ENCODE results near the gene MYH16.
"Not testable (repeated sequence)": the region's sequence is repeated elsewhere in the genome, so short reads cannot be mapped to it uniquely, and the experiment has no call there.

The MYH16 gene

DNA sequence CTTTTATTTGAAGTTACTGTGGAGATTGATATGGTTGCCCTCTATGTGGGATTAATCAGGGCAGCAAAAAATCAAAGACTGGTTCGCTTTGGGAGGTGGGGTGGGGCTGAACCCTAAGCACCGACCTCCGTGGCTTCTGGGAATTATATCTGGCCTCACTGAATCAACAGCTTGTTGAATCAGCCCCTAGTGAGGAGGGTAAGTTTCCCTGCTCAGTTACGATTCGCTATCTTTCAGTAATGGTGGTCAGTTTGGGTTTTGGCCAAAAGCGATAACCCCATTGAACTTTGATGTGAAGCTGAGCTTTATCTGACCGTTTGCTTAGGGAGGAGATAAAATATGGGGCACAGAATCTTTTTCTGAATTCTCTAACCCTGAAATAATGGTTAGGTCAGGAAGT, 36.5 kb downstream of the MYH16 start:
- no peak for DNase-seq

DNA sequence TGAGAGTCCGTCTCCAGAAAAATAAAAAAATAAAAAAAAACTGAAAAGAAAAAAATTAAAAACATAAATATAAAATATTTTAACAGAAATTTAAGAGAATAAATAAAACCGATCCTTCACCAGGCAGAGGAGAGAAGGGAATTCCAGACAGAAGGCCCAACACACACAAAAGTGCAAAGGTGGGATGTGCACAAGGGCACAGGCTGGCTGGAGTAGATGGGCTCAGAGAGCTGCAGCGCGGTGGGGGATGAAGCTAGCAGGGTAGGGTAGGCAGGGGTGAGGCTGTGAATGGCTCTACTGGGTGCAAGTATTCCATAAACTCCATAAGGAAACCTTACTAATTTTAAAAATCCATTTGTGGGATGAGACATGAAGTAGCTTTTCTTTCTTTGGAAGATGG, 37.4 kb downstream of the MYH16 start:
- DNase-seq, result no peak

DNA sequence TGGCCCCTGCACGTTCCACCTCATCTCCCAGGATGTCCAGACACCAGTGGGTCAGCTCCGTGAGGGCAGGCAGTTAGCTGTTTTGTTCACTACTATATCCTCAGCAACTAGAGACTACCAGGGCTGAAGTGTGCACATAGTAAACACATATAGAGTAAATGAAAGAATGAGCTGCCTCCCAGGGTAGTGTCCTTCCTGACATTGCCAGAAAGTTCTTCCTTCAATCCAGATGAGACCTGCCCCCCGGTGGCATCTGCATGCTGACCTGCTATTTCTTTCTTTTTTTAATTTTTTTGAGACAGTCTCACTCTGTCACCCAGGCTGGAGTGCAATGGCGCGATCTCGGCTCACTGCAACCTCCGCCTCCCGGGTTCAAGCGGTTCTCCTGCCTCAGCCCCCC, 39.1 kb downstream of the MYH16 start:
- DNase-seq, result no peak

DNA sequence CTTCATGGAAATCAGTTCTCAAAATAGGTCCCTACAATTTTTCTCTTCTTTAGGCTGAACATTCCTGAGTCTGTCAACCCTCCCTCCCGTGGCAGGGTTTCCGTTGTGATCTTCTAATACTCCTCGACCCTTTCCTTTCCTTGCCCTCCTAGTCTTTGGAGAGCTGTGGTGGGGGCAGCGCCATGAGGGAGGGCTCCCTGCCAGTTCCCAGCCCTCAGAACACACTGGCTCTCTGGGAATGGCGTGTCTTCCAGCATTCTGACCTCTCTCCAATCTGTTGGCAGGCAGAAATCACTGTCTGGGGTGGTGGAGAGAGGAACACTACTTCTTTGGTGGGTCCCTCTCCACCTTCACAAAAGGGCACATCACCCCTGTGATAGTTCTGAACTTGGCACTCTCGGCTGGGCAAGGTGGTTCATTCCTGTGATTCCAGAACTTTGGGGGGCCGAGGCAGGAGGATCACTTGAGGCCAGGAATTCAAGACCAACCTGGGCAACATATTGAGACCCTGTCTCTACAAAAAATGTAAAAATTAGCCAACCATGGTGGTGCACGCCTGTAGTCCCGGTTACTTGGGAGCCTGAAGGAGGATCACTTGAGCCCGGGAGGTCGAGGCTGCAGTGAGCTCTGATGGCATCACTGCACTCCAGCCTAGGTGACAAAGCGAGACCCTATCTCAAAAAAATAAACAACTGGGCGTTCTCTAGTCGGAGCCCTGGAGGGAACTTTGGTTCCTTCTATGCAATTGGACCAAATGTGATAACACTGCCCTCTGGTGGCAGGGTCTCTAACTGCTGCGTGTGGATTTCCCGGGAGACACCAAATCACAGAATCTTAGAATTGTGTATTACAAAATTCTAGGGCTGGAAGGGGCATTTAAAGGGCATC, 39.9 kb downstream of the MYH16 start:
- peak; percentile 10 to 71 for DNase-seq

DNA sequence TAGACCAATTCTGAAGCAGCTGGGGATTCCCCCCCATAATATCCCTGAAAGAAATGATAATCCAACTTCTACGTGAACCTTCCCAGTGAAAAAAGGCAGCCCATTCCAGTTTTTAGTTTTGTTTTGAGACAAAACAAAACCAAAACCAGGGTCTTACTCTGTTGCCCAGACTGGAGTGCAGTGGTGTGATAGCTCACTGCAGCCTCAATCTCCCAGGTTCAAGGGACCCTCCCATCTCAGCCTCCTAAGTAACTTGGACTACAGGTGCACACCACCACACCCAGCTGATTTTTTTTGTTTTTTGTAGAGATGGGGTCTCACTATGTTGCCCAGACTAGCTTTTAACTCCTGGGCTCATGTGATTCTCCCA, 40.5 kb downstream of the MYH16 start:
- DNase-seq, result no peak

DNA sequence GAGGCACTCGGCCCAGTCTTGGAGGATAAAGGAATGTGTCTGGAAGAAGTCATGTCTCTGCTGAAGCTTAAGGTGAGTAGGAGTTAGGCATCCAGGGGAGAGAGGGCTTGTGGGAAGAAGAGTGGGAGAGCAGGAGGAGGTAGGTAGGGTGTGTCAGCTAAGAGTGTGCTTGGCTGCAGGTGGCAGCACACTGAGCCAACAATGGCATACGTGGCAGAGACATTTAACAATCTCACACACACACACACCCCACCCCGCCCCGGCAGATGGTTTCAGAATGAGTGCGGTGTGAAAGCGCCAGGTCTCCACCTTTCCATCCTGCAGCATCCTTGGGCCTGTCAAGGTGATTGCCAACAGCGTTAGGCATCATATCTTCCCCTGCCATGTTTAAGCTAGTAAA, 41.9 kb downstream of the MYH16 start:
- no peak for DNase-seq

DNA sequence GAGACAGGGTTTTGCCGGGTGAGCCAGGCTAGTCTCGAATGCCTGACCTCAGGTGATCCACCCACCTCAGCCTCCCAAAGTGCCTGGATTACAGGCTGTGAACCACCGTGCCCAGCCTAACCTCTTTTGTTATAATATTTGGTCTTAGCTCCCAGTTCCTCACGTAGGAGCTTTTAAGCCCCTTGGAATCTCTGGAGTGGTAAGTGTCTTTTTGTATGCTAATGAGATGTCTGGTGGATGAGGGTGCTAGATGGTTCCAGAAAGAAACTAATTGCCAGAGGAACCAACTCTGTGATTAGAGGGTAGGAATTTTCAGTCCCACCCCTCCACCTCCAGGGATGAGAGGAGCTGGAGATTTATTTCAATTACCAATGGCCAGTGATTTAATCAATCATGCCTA, 47.7 kb downstream of the MYH16 start:
- no peak for DNase-seq

DNA sequence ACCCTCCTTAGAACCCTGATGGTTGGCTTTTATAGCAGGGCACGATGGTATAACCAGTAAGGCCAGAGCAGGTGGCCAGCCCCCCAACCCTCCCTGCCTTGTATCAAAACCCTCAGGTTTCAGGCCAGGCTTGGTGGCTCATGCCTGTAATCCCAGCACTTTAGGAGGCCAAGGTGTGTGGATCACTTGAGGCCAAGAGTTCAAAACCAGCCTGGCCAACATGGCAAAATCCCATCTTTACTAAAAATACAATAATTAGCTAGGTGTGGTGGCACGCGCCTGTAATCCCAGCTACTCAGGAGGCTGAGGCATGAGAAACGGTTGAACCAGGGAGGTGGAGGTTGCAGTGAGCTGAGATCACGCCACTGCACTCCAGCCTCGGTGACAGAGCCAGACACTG, 50.0 kb downstream of the MYH16 start:
- DNase-seq, result not testable (repeated sequence)

DNA sequence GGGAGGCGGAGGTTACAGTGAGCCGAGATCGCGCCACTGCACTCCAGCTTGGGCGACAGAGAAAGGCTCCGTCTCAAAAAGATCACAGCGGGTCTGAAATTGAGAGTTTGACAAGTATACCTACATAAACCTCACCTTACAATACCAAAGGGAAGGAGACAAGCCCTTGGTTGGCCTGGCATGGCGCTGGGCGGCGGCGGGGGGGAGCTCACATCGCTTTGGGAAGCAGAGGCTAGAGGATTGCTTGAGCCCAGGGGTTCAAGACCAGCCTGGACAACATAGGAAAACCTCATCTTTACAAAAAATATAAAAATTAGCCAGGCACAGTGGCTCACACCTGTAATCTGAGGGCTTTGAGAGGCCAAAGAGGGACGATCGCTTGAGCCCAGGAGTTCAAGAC, 51.9 kb downstream of the MYH16 start:
- DNase-seq, result no peak

DNA sequence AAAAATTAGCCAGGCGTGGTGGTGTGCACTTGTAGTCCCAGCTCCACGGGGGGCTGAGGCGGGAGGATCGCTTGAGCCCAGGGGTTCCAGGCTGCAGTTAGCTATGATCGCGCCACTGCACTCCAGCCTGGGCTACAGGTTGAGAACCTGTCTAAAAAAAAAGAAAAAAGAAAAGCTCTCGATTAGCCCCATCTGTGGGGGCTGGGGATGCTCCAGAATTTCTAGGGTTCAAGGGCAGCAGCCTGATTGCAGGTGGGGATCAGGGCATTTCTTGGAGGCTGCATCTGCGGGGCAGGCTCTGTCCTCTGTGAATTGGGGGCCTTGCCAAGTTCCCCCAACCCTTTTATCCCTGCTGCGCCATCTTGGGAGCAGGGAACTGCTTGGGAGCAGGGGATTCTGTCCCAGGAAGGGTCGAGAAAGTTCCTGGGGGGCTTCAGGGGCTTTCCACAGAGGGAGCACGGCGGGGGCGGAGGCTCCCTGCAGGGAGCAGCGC, 52.4 kb downstream of the MYH16 start:
- DNase-seq, result no peak

DNA sequence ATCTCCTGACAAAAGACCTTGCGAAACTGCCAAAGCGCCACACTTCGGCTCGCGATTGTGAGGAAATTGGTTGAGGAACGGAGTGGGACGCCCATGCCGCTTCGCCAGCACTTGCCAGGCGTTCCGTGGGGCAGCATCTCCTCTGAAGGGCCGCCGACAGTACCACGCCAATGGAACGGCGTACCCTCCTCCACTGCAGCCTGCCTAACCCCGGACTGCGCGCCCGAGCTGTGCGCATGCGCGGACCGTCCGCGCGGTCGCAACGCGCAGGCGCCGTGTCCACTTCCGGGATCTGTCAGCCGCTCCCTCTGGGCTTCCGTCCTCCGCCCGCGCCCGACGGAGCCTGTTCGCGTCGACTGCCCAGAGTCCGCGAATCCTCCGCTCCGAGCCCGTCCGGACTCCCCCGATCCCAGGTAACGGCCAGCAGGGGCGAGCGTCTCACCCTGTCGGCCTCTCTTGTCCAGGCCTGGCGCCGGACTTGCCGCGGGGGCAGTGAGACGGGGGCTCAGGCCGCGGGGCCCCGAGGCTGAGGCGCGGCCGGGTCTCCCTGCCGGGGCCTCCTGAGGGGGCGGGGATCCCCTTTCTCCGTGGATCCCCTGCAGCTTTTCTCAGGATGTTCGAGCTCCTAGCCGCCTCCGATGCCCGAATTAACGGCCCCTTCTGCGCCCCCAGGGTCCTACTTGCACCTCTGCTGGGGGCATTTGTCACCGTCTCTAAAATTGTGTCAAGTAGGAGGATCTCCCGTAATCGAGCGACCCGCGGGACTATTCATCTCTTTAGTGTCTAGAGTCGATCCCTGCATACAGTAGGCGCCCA, 53.2 kb downstream of the MYH16 start, which contains the start of gene ARPC1A:
ARPC1A (plus strand) TSS at position 307 of the 816 bp plus-strand sequence. CDS start 7,456 bp downstream, outside the sequence.
- DNase-seq, result peak; percentile 62 to 92

DNA sequence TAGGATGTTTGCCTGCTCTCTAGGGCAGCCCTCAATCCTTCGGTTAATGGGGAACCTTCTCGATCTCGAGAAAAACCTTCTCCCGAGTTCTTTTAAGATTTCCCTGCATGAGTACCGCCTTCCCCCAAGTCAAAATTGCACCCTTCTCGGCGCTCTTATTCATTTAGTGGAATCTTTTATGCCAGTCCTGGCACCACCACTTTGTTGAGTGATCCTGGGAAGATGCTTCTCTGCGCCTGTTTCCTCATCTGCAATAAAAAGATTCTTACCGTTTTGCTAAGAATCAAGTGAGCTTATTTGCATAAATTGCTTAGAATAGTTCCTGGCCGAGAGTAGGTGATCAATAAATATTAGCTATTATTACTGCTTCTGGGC, 53.8 kb downstream of the MYH16 start:
- no peak for DNase-seq

DNA sequence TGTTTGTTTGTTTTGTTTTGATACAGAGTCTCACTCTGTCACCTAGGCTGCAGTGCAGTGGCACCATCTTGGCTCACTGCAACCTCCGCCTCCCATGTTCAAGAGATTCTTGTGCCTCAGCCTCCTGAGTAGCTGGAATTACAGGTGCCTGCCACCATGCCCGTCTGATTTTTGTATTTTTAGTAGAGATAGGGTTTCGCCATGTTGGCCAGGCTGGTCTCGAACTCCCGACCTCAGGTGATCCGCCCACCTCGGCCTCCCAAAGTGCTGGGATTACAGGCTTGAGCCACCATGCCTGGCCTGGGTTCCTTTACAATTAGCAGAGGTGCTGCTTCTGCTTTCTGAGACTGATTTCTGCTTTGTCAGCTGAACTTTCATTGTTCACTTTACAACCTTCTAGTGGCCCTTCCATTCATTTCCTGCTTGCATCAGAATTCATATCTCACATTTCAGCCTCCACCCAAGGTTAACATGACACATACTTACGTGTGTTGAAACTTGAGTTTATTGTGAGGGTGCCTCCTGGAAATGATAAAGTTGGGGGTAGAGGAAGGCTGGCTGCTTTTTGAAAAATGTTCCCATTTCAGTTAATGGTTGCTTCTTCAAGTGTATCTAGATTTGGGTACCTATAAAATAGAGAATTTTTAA, 57.8 kb downstream of the MYH16 start:
- not testable (repeated sequence) for DNase-seq

DNA sequence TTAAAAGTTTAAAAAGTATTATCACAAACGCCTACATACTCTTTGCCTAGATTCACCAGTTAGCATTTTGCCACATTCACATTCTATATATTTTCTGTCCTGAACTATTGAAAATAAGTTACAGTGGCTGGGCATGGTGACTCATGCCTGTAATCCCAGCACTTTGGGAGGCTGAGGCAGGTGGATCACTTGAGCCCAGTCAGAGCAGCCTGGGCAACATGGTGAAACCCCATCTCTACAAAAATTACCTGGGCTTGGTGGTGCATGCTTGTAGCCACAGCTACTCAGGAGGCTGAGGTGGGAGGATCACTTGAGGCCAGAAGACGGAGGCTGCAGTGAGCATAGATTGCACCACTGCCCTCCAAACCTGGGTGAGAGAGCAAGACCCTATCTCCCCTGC, 58.4 kb downstream of the MYH16 start:
- no peak for DNase-seq

DNA sequence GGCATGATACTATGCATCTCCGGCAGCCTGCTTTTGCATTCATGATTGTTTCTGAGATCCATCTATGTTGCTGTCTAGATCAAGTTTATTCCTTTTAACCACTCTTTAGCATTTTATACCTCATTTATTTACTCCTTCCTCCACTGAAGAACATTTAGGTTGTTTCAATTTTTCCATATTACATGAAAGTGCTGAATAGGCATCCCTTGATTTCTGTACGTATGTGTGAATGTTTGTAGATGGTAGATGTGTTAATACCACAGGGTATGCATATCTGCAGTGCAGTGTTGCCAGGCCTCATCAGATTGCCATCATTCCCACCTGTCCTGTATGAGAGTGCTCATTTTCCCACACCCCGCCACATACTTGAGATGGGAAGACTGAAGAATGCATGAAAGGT, 67.0 kb downstream of the MYH16 start:
- no peak for DNase-seq

DNA sequence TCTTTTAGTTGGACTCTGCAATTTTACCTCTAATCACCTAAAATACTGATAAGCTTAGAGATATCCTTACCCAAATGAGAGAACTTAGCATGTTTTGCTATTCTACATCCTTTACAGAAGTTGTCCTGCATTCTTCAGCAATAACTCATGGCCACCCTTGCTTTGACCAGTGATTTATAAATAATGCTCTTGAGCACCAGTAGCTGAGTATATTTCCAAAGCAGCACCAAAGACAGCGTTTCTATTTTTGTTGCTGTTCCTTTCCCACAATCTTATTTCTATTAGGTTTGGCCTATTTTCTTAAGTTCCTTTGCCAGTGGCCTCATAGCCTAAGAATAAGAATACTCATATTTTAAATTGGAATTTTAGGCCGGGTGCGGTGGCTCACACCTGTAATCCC, 68.0 kb downstream of the MYH16 start:
- DNase-seq, result no peak

DNA sequence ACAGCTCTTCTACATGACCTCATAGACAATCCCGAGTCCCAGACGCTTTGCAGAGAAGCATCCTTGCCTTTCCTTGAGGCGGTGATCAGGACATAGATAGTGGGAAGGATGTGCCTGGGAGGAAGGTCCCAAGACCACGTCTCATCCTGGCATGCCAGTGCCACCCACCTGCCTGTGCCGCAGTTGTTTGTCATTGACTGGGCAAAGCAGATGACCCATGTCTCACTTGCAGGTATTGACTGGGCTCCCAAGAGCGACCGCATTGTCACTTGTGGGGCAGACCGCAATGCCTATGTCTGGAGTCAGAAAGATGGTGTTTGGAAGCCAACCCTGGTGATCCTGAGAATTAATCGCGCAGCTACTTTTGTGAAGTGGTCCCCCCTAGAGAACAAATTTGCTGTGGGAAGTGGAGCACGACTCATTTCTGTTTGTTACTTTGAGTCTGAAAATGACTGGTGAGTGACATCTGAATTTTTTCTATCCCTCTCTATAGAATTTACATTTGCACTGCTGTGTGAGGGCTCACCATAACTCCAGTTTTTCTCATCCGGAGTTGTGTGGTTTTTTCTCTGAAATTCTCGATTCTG, 71.5 kb downstream of the MYH16 start:
- DNase-seq, result no peak

DNA sequence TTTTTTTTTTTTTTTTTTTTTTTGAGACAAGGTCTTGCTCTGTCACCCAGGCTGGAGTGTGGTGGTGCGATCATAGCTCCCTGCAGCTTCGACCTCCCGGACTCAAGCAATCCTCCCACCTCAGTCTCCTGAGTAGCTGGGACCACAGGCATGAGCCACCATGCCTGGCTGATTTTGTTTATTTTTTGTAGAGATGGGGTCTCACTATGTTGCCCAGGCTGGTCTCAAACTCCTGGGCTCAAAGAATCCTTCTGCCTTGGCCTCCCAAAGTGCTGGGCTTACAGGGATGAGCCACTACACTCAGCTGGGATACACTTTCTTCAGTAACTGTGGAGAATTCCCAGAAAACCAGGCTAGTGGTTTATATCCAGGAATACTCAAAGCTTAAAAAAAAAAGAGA, 78.0 kb downstream of the MYH16 start:
- not testable (repeated sequence) for DNase-seq

DNA sequence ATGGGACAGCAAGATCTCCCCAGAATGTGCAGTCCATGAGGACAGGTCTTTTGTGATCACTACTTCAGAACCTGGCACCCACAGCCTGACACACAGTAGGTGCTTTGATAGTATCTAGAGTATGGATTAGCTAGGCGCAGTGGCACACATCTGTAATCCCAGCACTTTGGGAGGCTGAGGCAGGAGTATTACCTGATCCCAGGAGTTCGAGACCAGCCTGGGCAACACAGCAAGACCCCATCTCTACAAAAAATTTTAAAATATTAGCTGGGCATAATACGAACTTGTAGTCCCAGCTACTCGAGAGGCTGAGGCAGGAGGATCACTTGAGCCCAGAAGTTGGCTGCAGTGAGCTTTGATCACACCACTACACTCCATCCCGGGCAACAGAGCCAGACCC, 79.6 kb downstream of the MYH16 start:
- DNase-seq, result no peak

DNA sequence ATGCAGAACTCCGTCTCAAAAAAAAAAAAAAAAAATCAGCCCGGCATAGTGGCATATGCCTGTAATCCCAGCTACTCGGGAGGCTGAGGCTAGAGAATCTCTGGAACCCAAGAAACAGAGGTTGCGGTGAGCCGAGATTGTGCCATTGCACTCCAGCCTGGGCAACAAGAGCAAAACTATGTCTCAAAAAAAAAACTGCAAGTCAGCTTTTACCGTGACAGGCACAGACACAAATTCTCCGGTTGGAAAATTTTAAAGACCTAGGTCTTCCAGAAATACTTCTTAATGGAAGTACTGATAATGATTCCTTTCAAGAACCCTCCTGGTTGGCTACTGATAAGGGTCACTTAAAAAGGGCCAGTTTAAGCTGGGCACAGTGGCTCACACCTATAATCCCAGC, 82.5 kb downstream of the MYH16 start:
- no peak for DNase-seq

DNA sequence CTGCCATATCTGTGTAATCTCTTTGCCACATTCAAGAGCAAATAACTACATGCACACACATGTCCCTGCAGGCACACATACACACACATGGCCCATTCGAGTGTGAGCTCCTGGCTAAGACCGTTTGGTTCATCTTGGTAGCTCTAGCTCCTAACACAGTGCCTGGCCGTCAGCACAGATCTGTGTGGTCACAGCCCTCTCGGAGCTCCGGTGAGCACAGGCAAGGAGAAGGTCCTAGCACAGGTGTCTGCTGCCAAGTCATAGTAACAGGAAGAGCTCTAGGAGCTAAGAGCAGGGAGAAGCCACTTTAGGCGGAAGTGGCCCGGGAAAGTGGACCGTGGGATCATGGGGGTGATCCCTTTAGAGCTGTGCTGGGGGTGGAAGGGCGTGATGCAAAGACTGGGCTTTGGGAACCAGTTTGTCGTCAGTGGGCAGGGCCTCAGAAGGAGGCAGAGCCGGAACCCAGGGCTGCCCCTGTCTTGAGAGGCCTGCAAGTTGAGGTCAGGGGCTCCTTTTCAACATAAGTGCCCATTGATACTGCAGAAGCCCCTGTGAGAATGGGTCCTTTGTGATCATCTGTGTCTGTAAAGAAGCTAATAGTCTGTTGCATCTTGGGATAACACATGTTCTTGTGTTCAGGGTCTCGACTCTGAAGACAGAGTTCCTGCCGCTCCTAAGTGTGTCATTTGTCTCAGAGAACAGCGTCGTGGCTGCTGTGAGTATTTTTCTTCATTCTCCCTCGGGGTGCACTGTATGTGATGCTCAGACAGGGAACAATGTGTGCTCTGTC, 85.3 kb downstream of the MYH16 start:
- no peak for DNase-seq

DNA sequence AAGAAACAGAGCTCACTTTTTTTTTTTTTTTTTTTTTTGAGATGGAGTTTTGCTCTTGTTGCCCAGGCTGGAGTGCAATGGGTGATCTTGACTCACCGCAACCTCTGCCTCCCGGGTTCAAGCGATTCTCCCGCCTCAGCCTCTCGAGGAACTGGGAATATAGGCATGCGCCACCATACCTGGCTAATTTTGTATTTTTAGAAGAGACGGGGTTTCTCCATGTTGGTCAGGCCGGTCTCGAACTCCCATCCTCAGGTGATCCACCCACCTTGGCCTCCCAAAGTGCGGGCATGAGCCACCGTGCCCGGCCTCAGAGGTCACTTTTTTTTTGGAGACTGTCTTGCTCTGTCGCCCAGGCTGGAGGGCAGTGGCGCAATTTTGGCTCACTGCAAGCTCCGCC, 85.9 kb downstream of the MYH16 start:
- DNase-seq, result not testable (repeated sequence)

Data from NCI-H446 (cell line).